Heart right ventricle (tissue), 16 donors: ENCODE measurements around the gene PEX14. TPM values are rescaled to one million over a fixed set of nuclear protein-coding genes. Genes with fewer than 3 reads are reported as not detected.
"Not testable (repeated sequence)": the region's sequence is repeated elsewhere in the genome, so short reads cannot be mapped to it uniquely, and the experiment has no call there.

Source experiments
- ATAC-seq, 8 donors: fragments of 200-7000 bp; cut with Tn5 transposase; one replicate each; pipeline ENCODE4 v1.9.1; 2020; ENCODE audit warnings: mild to moderate bottlenecking in 8 of 8, moderate library complexity in 8 of 8, moderate number of reproducible peaks in 1 of 8
- DNase-seq, 2 donors: peaks; one replicate each; pipeline ENCODE4 v3.0.0-alpha.2; 2020
- H3K27ac ChIP-seq, 10 donors: fragments of 200-600 bp; sonication (generic) in 2 of 10; one replicate each; pipeline versions ENCODE4 v1.5.0 to v1.8.0; 2020 to 2022; ENCODE audit warnings: mild to moderate bottlenecking in 3 of 10
- H3K27me3 ChIP-seq, 7 donors: fragments of 200-600 bp; one replicate each; pipeline ENCODE4 v1.8.0; 2021 to 2022; ENCODE audit warnings: mild to moderate bottlenecking in 2 of 7
- H3K36me3 ChIP-seq, 9 donors: fragments of 200-600 bp; sonication (generic) in 1 of 9; one replicate each; pipeline versions ENCODE4 v1.5.0 to v1.8.0; 2020 to 2022; ENCODE audit warnings: mild to moderate bottlenecking in 2 of 9
- H3K4me1 ChIP-seq, 9 donors: fragments of 200-600 bp; sonication (generic) in 1 of 9; one replicate each; pipeline versions ENCODE4 v1.5.0 to v1.8.0; 2020 to 2022; ENCODE audit warnings: mild to moderate bottlenecking in 4 of 9
- H3K4me3 ChIP-seq, 10 donors: fragments of 200-600 bp; sonication (generic) in 2 of 10; one replicate each; pipeline versions ENCODE4 v1.5.0 to v1.8.0; 2020 to 2022; ENCODE audit warnings: mild to moderate bottlenecking in 7 of 10, moderate library complexity in 2 of 10
- H3K9me3 ChIP-seq, 11 donors: fragments of 200-600 bp in 10 of 11; sonication (generic) in 2 of 11; one replicate each; pipeline versions ENCODE4 v1.5.0 to v1.8.0; 2013 to 2022; ENCODE audit warnings: mild to moderate bottlenecking in 2 of 11, control low read depth in 1 of 11, moderate library complexity in 1 of 11
- CTCF ChIP-seq, 9 donors: fragments of 200-600 bp; sonication (generic) in 2 of 9; IDR thresholded peaks; one replicate each; pipeline versions ENCODE4 v1.5.0 to v1.8.0; 2021 to 2022; ENCODE audit warnings: antibody characterized with exemption in 9 of 9, mild to moderate bottlenecking in 5 of 9, moderate library complexity in 1 of 9
- WGBS, 2 donors: extraction: QIAGEN DNeasy Blood & Tissue Kit; methylation state at CpG; one replicate each; pipeline ENCODE4 v1.1.7; 2013; ENCODE audit warnings: inconsistent platforms in 1 of 2; 5-methylcytosine and 5-hydroxymethylcytosine counted together
- intact Hi-C, 10 donors: fragments of 100-400 bp; cut with DNase I; formaldehyde crosslinking; loops; one replicate each; pipeline versions ENCODE4 v1.11.1 to v1.14.2; 2022
- long read RNA-seq, 3 donors: library from polyadenylated mRNA; unstranded; transcript quantifications; one replicate each; pipeline ENCODE4 v2.0.0, GENCODE V29; 2020 to 2021
- polyA plus RNA-seq, 2 donors: library from polyadenylated mRNA; stranded (reverse); fragments of 200-250 nt; gene quantifications; one replicate each; pipeline ENCODE4 v1.2.3, GENCODE V29; 2013
- total RNA-seq, 10 donors: library from RNA; stranded (reverse); fragmentation: NEBNext Ultra II Directional in 3 of 10; extraction: Animal tissue kit (Norgen Biotek cat#: 25700) in 3 of 10; gene quantifications; one replicate each; pipeline versions ENCODE4 v1.2.1 to v1.2.4, GENCODE V29; 2021 to 2023
- donor health status: Arrhythmogenic right ventricular cardiomyopathy.
- donor health status: ischemic (EF 13 %, LVEDD 7.1; RV severe dilation, severe dysfunction).
- donor health status: healthy with polysubstance abuse.
- donor health status: DM: no; HTN: yes; CAD: no.
- donor health status: DM: no; HTN: no; CAD: no.
- donor health status: ischemic (EF 25% LVEDD 6.9; RV normal size, moderate dysfunction).
- donor health status: ischemic (EF 25% LVEDD 5.7; RV mildly dilated, moderate dysfunction).
- donor health status: healthy.
- donor health status: DM: yes; HTN: yes; CAD: no.
- donor health status: Ischemic cardiomyopathy.
- donor health status: ischemic (EF 35%, LVEDD 5.7; RV mildly dilated, moderate dysfunction).
- donor health status: nonischemic (EF 11% LVEDD 7.7; RV severe dilation, severe dysfunction).
- donor health status: DM: yes; HTN: yes; CAD: no.
- donor health status: PGD.
- donor health status: ischemic (EF 29% LVEDD 5.4; RV normal size, mild dysfunction).
- donor health status: nonischemic (EF 23%, LVEDD 6.1; RV moderate dilation, normal function).

Gene PEX14
- total RNA-seq (10 to 100 TPM; 17.8 to 31.9 (median 21.1) TPM), polyA plus RNA-seq (10 to 100 TPM; 17.1 to 23.5 TPM)
- long read RNA-seq, donor 1, partial matches to known transcripts = 4 of 5 reads
- long read RNA-seq, donor 1, other reads (novel, unspliced or antisense) = 0 of 5 reads
- long read RNA-seq, donor 2, partial matches to known transcripts = 1 of 1 reads
- long read RNA-seq, donor 2, other reads (novel, unspliced or antisense) = 0 of 1 reads
- long read RNA-seq, donor 3, partial matches to known transcripts = 9 of 20 reads
- long read RNA-seq, donor 3, other reads (novel, unspliced or antisense) = 7 of 20 reads

GRCh38 chr1:10474613-10475507 is at the start of gene PEX14:
Gene PEX14 (plus strand): TSS chr1:10474950. CDS start chr1:10474967, 17 bp downstream.
- peak within 1 kb of the TSS; percentile 77 to 93 (median 89) for H3K27ac ChIP-seq
- peak within 1 kb of the TSS; percentile 82 to 98 (median 88) for H3K4me3 ChIP-seq
- no peaks in the 10 kb centered on the region for H3K27me3 ChIP-seq
- 10 to 11% methylated on average over 50 of the region's 50 CpGs for WGBS, 2 donors
- no peaks in the 10 kb centered on the region for H3K36me3 ChIP-seq
- peak in 1 of 9 donors; percentile 17 for TF ChIP-seq CTCF (IDR thresholded peaks at IDR 0.05)
- intact Hi-C loops = loop anchor here in 2 of 10 donors (2.0 to 10.0 kb wide), 4 partner anchors 43 to 100 kb away; partner anchors contain the start of genes CENPS (in 1 of the 2) and PGD (in 1 of the 2)
- no peaks in the 10 kb centered on the region for H3K9me3 ChIP-seq
- peak; percentile 87 for DNase-seq
- H3K4me1 ChIP-seq = peaks cover 4 to 46% (median 31%) of the 10 kb centered on the region in 9 donors
- peak; percentile 86 to 93 (median 92) for ATAC-seq

- not testable (repeated sequence) for H3K27me3 ChIP-seq, H3K27ac ChIP-seq, ATAC-seq, H3K9me3 ChIP-seq, H3K36me3 ChIP-seq, H3K4me3 ChIP-seq, DNase-seq
- intact Hi-C loops = loop anchor here in 4 of 10 donors (5.0 kb wide), 2 partner anchors 49 to 799 kb away; no protein-coding TSS in a partner anchor
- WGBS, 2 donors = 88 to 92% methylated on average over 19 to 21 of the region's 21 CpGs
- H3K4me1 ChIP-seq = peaks cover 0 to 14% (median 7%) of the 10 kb centered on the region in 9 donors
Observed at GRCh38 chr1:10425826-10426534, 48.8 kb upstream of the PEX14 start.

- H3K9me3 ChIP-seq, H3K27me3 ChIP-seq, H3K4me3 ChIP-seq, DNase-seq, H3K36me3 ChIP-seq, H3K27ac ChIP-seq, ATAC-seq: not testable (repeated sequence)
- intact Hi-C loops = loop anchor here in 4 of 10 donors (5.0 kb wide), 2 partner anchors 49 to 799 kb away; no protein-coding TSS in a partner anchor
- 93% methylated on average over 21 of the region's 21 CpGs; no CpG with 5 or more reads in 1 of the 2 donors for WGBS, 2 donors
- peaks cover 0 to 19% (median 11%) of the 10 kb centered on the region in 9 donors for H3K4me1 ChIP-seq
Observed at GRCh38 chr1:10426535-10426848, 48.3 kb upstream of the PEX14 start.

GRCh38 chr1:10428984-10429383 is 45.8 kb upstream of the PEX14 start:
- Histone ChIP-seq H3K4me3 (no peak overlapping the region), H3K4me1 (peaks cover 0 to 19% (median 13%) of the 10 kb centered on the region in 9 donors), H3K36me3 (no peaks in the 10 kb centered on the region), H3K27me3 (no peaks in the 10 kb centered on the region), H3K9me3 (no peaks in the 10 kb centered on the region), H3K27ac (no peak overlapping the region)
- no peak for DNase-seq
- no peak for ATAC-seq
- intact Hi-C loops = loop anchor here (1.0 to 5.0 kb wide), 6 partner anchors 51 to 802 kb away; no protein-coding TSS in a partner anchor
- TF ChIP-seq CTCF (IDR thresholded peaks at IDR 0.05) = no peak
- WGBS, 2 donors = 85 to 87% methylated on average over 5 of the region's 5 CpGs
